H1 (cell line): ENCODE data around the gene CDKN3. TPM values are rescaled to one million over a fixed set of nuclear protein-coding genes. Genes with fewer than 3 reads are reported as not detected.

ENCODE experiments used
- CTCF ChIA-PET: fragments of 300-600 bp; sonication (Branson Sonifier 250); formaldehyde crosslinking; loops from one replicate; lab custom pipeline; 2021; ENCODE audit not compliant: partially characterized antibody; lab: Charles Lee
- POLR2A ChIA-PET: fragments of 300-600 bp; sonication (Branson Sonifier 250); formaldehyde crosslinking; loops from one replicate; lab custom pipeline; 2021; ENCODE audit warnings: inconsistent platforms; ENCODE audit not compliant: partially characterized antibody; lab: Charles Lee
- DNase-seq, 2 experiments: peaks; one replicate each; pipeline versions ENCODE4 v3.0.0 to v3.0.0-alpha.2; 2010 to 2022; ENCODE audit warnings: low spot score in 2 of 2, low read depth in 1 of 2, mixed read lengths in 1 of 2
- FAIRE-seq: peaks from 2 replicates; lab custom pipeline; 2011; peaks lifted over from hg19 to GRCh38; lab: Jason Lieb, UNC
- H2AFZ ChIP-seq: 2 replicates; pipeline ENCODE4 v1.8.1; 2012; ENCODE audit warnings: low read length, inconsistent platforms
- H2AK5ac ChIP-seq: 2 replicates; pipeline ENCODE4 v1.6.1; 2013; ENCODE audit warnings: low read depth, low read length
- H2BK120ac ChIP-seq: replicated peaks from 2 replicates; pipeline ENCODE3; 2013; ENCODE audit warnings: low read depth, low read length, inconsistent platforms
- H2BK12ac ChIP-seq: 2 replicates; pipeline ENCODE4 v1.6.1; 2013; ENCODE audit warnings: low read depth, low read length
- H2BK15ac ChIP-seq: 2 replicates; pipeline ENCODE4 v1.6.1; 2013; ENCODE audit warnings: low read length
- H2BK20ac ChIP-seq: 2 replicates; pipeline ENCODE4 v1.6.1; 2013; ENCODE audit warnings: low read length
- H2BK5ac ChIP-seq: 2 replicates; pipeline ENCODE4 v1.6.1; 2013; ENCODE audit warnings: low read depth, low read length
- H3K14ac ChIP-seq: 2 replicates; pipeline ENCODE4 v1.6.1; 2013; ENCODE audit warnings: inconsistent platforms; ENCODE audit not compliant: insufficient read length
- H3K18ac ChIP-seq: 2 replicates; pipeline ENCODE4 v1.6.1; 2013; ENCODE audit warnings: low read length; ENCODE audit errors: extremely low read depth
- H3K23ac ChIP-seq: 2 replicates; pipeline ENCODE4 v1.6.1; 2013; ENCODE audit warnings: inconsistent platforms; ENCODE audit not compliant: insufficient read length
- H3K23me2 ChIP-seq: 2 replicates; pipeline ENCODE4 v1.6.1; 2013; ENCODE audit warnings: low read depth, low read length
- H3K27ac ChIP-seq: 2 replicates; pipeline ENCODE4 v1.6.1; 2011; ENCODE audit warnings: low read depth, low read length, inconsistent platforms
- H3K27me3 ChIP-seq, 4 experiments: replicated peaks in 1 of 4; 1 replicate in 1 of 4; 2 replicates in 3 of 4; pipeline versions ENCODE4 v1.6.1 to v1.8.1; 2011 to 2013; ENCODE audit warnings: low read length in 3 of 4, mild to moderate bottlenecking in 3 of 4, inconsistent platforms in 2 of 4, mixed read lengths in 2 of 4, moderate library complexity in 1 of 4; ENCODE audit not compliant: control insufficient read depth in 3 of 4, insufficient read depth in 3 of 4; ENCODE audit errors: extremely low read depth in 1 of 4
- H3K36me3 ChIP-seq, 4 experiments: 2 replicates each; pipeline versions ENCODE4 v1.6.1 to v1.8.1; 2011 to 2013; ENCODE audit warnings: mild to moderate bottlenecking in 4 of 4, low read length in 3 of 4, moderate library complexity in 2 of 4, control low read depth in 1 of 4, inconsistent platforms in 1 of 4; ENCODE audit not compliant: insufficient read depth in 4 of 4, control insufficient read depth in 2 of 4
- H3K4ac ChIP-seq: replicated peaks from 2 replicates; pipeline ENCODE3; 2013; ENCODE audit warnings: low read length, low read depth, mixed read lengths, inconsistent platforms; ENCODE audit not compliant: insufficient read length
- H3K4me1 ChIP-seq, 4 experiments: replicated peaks in 1 of 4; 1 replicate in 1 of 4; 2 replicates in 3 of 4; pipeline versions ENCODE4 v1.6.1 to v1.8.1; 2011 to 2013; ENCODE audit warnings: low read length in 3 of 4, inconsistent platforms in 2 of 4, mixed read lengths in 1 of 4; ENCODE audit not compliant: insufficient read depth in 4 of 4, control insufficient read depth in 3 of 4
- H3K4me2 ChIP-seq, 2 experiments: 2 replicates each; pipeline versions ENCODE4 v1.6.1 to v1.8.1; 2011 to 2013; ENCODE audit warnings: low read depth in 2 of 2, low read length in 2 of 2, control low read depth in 1 of 2, inconsistent platforms in 1 of 2, mild to moderate bottlenecking in 1 of 2; ENCODE audit not compliant: insufficient read depth in 1 of 2
- H3K4me3 ChIP-seq, 4 experiments: fragments of 200-600, 300-600 bp in 1 of 4; sonication (generic), shearing (Covaris generic), sonication (Bioruptor Twin) in 1 of 4; 2 replicates each; pipeline versions ENCODE4 v1.5.1 to v1.8.1; 2011 to 2016; ENCODE audit warnings: low read length in 4 of 4, low read depth in 3 of 4, control low read depth in 2 of 4, inconsistent platforms in 2 of 4, mild to moderate bottlenecking in 2 of 4, mixed read lengths in 1 of 4, moderate library complexity in 1 of 4; ENCODE audit not compliant: insufficient read depth in 2 of 4; ENCODE audit errors: extremely low read depth in 1 of 4
- H3K56ac ChIP-seq: replicated peaks from 2 replicates; pipeline ENCODE3; 2013; ENCODE audit warnings: low read depth, mild to moderate bottlenecking, mixed read lengths, low read length, inconsistent platforms; ENCODE audit not compliant: insufficient read length
- H3K79me1 ChIP-seq: 2 replicates; pipeline ENCODE4 v1.6.1; 2013; ENCODE audit warnings: low read depth, low read length, control low read depth
- H3K79me2 ChIP-seq, 2 experiments: 2 replicates each; pipeline versions ENCODE4 v1.6.1 to v1.8.1; 2012 to 2013; ENCODE audit warnings: low read length in 2 of 2, mild to moderate bottlenecking in 2 of 2, inconsistent platforms in 1 of 2; ENCODE audit not compliant: insufficient read depth in 2 of 2, control insufficient read depth in 1 of 2
- H3K9ac ChIP-seq, 4 experiments: replicated peaks in 1 of 4; 1 replicate in 1 of 4; 2 replicates in 3 of 4; pipeline versions ENCODE4 v1.6.1 to v1.8.1; 2011 to 2013; ENCODE audit warnings: low read depth in 3 of 4, low read length in 3 of 4, control low read depth in 2 of 4, mild to moderate bottlenecking in 2 of 4, moderate library complexity in 2 of 4, inconsistent platforms in 1 of 4; ENCODE audit errors: extremely low read depth in 1 of 4
- H3K9me3 ChIP-seq, 2 experiments: 2 replicates each; pipeline versions ENCODE4 v1.6.1 to v1.8.1; 2012 to 2013; ENCODE audit warnings: mild to moderate bottlenecking in 2 of 2, moderate library complexity in 2 of 2, control low read depth in 1 of 2, inconsistent platforms in 1 of 2, low read depth in 1 of 2, low read length in 1 of 2, mixed read lengths in 1 of 2; ENCODE audit not compliant: insufficient read depth in 2 of 2
- H4K20me1 ChIP-seq, 2 experiments: replicated peaks in 1 of 2; 2 replicates each; pipeline versions ENCODE3 to v1.8.1; 2011 to 2013; ENCODE audit warnings: inconsistent platforms in 2 of 2, low read length in 2 of 2, mild to moderate bottlenecking in 1 of 2; ENCODE audit not compliant: insufficient read depth in 2 of 2, control insufficient read depth in 1 of 2
- H4K5ac ChIP-seq: 2 replicates; pipeline ENCODE4 v1.6.1; 2013; ENCODE audit warnings: low read length, low read depth, mixed read lengths, inconsistent platforms; ENCODE audit not compliant: insufficient read length
- H4K8ac ChIP-seq: 2 replicates; pipeline ENCODE4 v1.8.0; 2013; ENCODE audit warnings: mild to moderate bottlenecking, moderate library complexity, low read length, inconsistent platforms; ENCODE audit not compliant: insufficient read depth; ENCODE audit errors: extremely low read depth
- H4K91ac ChIP-seq: replicated peaks from 2 replicates; pipeline ENCODE3; 2013; ENCODE audit warnings: low read length, mixed read lengths, inconsistent platforms; ENCODE audit not compliant: insufficient read length
- RAD21 ChIP-seq, 2 experiments: IDR thresholded peaks in 1 of 2; conservative IDR thresholded peaks in 1 of 2; 2 replicates each; pipeline ENCODE4 v1.6.1; 2011; ENCODE audit warnings: low read depth in 2 of 2, low read length in 2 of 2, improper control_type of control experiment in 1 of 2, inconsistent platforms in 1 of 2, mild to moderate bottlenecking in 1 of 2, moderate library complexity in 1 of 2
- TEAD4 ChIP-seq: IDR thresholded peaks from 2 replicates; pipeline ENCODE4 v1.6.1; 2012; ENCODE audit warnings: low read depth, low read length, inconsistent platforms, mixed read lengths
- WGBS, 2 experiments: shearing (Covaris generic) in 1 of 2; methylation state at CpG; one replicate each; pipeline versions ENCODE4 v1.1.6 to v1.1.7; 2013 to 2015; ENCODE audit warnings: low lambda C conversion rate in 2 of 2, mixed read lengths in 2 of 2, inconsistent platforms in 1 of 2, low coverage in 1 of 2, missing lambda C conversion rate in 1 of 2; ENCODE audit not compliant: insufficient replicate concordance in 2 of 2, insufficient coverage in 1 of 2, insufficient read length in 1 of 2; ENCODE audit errors: extremely low coverage in 1 of 2, missing lambda C conversion rate in 1 of 2; 5-methylcytosine and 5-hydroxymethylcytosine counted together
- polyA plus RNA-seq, 7 experiments: library from polyadenylated mRNA; depleted of rRNA in 3 of 7; stranded (reverse) in 5 of 7; unstranded in 2 of 7; fragments of >200 nt in 5 of 7; fragments of 200-250 nt in 2 of 7; gene quantifications; 1 replicate in 5 of 7; 2 replicates in 1 of 7; 4 replicates in 1 of 7; pipeline versions ENCODE4 v1.2.1 to v1.2.3, GENCODE V29; 2011 to 2013; ENCODE audit warnings: missing spikeins in 2 of 7, mixed read lengths in 2 of 7
- total RNA-seq: library from RNA; stranded (reverse); fragmentation: NEBNext Ultra II Directional; extraction: Animal tissue kit (Norgen Biotek cat#: 25700); gene quantifications from 2 replicates; pipeline ENCODE4 v1.2.1, GENCODE V29; 2021
- TF ChIP-seq, protein P1 (sequence below), 3 experiments: IDR thresholded peaks; 1 replicate in 2 of 3; 2 replicates in 1 of 3; pipeline versions ENCODE4 v1.5.1 to v1.6.1; 2011; ENCODE audit warnings: low read length in 3 of 3, mild to moderate bottlenecking in 3 of 3, inconsistent platforms in 2 of 3, low read depth in 1 of 3, moderate library complexity in 1 of 3; ENCODE audit not compliant: insufficient read depth in 1 of 3; ENCODE audit errors: control extremely low read depth in 1 of 3

CDKN3 gene
- total and polyA plus RNA-seq, 2 of the 8 experiments (the other 6 are each of a cell fraction or from before 2014, with no cell fraction given), result 43.5 to 48.3 TPM

DNA sequence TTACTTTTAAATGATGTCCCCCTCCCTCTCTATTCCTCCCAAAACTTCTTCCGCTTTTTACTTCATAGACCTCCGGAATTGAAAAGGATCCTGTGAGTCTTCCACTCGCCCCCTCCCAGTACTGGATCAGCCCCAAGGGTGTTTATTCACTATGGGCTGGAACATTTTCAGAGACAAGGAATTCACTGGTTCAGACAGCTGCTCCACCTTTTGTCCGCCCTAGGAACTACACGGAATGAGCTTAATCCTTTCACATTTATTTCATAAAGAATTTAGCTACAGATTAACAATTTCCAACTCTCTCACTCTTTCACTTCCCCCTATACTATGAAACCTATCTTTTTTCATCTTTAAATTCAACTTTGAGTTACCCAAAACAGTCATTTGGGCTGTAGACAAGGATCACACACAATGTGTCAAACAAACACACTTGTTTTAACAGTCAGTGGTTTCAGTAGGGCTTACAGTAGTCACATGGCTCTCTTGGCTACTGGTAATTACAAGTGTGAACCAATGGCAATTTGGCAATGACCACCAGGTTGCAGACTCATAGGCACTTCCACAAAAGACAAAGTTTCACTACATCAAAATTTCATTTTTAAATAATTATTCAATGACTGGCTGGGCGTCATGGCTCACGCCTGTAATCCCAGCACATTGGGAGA is 23.8 kb downstream of the CDKN3 start:
- Histone ChIP-seq H3K56ac (no peak overlapping the region), H3K27me3 (no peaks in the 10 kb centered on the region), H2BK120ac (no peak overlapping the region), H3K9ac (no peak overlapping the region), H3K36me3 (peaks cover 0 to 7% (median 3%) of the 10 kb centered on the region in 4 experiments; a peak in 4 of 8 replicates), H3K4me2 (no peak overlapping the region), H2AK5ac (no peak overlapping the region), H3K27ac (no peak overlapping the region), H4K20me1 (peaks cover 2% of the 10 kb centered on the region in 2 experiments), H3K4me1 (no peaks in the 10 kb centered on the region), H3K23me2 (no peaks in the 10 kb centered on the region), H3K18ac (no peak overlapping the region), H3K23ac (no peak overlapping the region), H3K79me2 (no peaks in the 10 kb centered on the region), H3K14ac (no peak overlapping the region), H2BK20ac (no peak overlapping the region), H3K4me3 (no peak overlapping the region), H3K4ac (no peak overlapping the region), H4K5ac (no peak overlapping the region), H3K79me1 (0 out of 2 replicates have a peak, but pooled peaks cover 2% of the 10 kb centered on the region), H2BK15ac (no peak overlapping the region), H4K91ac (no peak overlapping the region), H2AFZ (no peak overlapping the region), H3K9me3 (no peaks in the 10 kb centered on the region), H2BK12ac (no peak overlapping the region), H4K8ac (no peak overlapping the region), H2BK5ac (no peak overlapping the region)
- 53% methylated on average over 7 of the region's 7 CpGs; no CpG with 5 or more reads in 1 of the 2 experiments for WGBS, 2 experiments
- FAIRE-seq (peak; percentile 87), DNase-seq (peak; percentile 17 to 59)
- CTCF ChIA-PET, result interaction anchor here (0.6 to 4.0 kb wide), 26 partner anchors 9 to 492 kb away, joined by 3 to 23 read pairs (median 4); partner anchors contain the start of gene CDKN3
- POLR2A ChIA-PET, result interaction anchor here (0.6 to 1.1 kb wide), 5 partner anchors 14 to 466 kb away, joined by 3 to 4 read pairs (median 3); no protein-coding TSS in a partner anchor
- TF ChIP-seq, protein P1, sequence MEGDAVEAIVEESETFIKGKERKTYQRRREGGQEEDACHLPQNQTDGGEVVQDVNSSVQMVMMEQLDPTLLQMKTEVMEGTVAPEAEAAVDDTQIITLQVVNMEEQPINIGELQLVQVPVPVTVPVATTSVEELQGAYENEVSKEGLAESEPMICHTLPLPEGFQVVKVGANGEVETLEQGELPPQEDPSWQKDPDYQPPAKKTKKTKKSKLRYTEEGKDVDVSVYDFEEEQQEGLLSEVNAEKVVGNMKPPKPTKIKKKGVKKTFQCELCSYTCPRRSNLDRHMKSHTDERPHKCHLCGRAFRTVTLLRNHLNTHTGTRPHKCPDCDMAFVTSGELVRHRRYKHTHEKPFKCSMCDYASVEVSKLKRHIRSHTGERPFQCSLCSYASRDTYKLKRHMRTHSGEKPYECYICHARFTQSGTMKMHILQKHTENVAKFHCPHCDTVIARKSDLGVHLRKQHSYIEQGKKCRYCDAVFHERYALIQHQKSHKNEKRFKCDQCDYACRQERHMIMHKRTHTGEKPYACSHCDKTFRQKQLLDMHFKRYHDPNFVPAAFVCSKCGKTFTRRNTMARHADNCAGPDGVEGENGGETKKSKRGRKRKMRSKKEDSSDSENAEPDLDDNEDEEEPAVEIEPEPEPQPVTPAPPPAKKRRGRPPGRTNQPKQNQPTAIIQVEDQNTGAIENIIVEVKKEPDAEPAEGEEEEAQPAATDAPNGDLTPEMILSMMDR (IDR thresholded peaks at IDR 0.05; ENCODE audit: control extremely low read depth in 1 of 3, insufficient read depth in 1 of 3, low read depth in 1 of 3, low read length in 3 of 3), result peak in 2 of 3 experiments; percentile 67 to 71; a peak in 3 of 4 replicates
- no peak for TF ChIP-seq TEAD4
- peak; percentile 58 to 71 for TF ChIP-seq RAD21 (IDR thresholded peaks at IDR 0.05 in 1 of 2, conservative IDR thresholded peaks at IDR 0.05 in 1 of 2; ENCODE audit: low read depth in 2 of 2, low read length in 2 of 2)
